Epidermal melanocyte (primary cell): ENCODE measurements around the gene EIF3K.

Experiments
- DNase-seq: peaks from one replicate; pipeline ENCODE4 v3.0.0; 2011; ENCODE audit warnings: low spot score; ENCODE audit not compliant: insufficient read length

Gene EIF3K

DNA sequence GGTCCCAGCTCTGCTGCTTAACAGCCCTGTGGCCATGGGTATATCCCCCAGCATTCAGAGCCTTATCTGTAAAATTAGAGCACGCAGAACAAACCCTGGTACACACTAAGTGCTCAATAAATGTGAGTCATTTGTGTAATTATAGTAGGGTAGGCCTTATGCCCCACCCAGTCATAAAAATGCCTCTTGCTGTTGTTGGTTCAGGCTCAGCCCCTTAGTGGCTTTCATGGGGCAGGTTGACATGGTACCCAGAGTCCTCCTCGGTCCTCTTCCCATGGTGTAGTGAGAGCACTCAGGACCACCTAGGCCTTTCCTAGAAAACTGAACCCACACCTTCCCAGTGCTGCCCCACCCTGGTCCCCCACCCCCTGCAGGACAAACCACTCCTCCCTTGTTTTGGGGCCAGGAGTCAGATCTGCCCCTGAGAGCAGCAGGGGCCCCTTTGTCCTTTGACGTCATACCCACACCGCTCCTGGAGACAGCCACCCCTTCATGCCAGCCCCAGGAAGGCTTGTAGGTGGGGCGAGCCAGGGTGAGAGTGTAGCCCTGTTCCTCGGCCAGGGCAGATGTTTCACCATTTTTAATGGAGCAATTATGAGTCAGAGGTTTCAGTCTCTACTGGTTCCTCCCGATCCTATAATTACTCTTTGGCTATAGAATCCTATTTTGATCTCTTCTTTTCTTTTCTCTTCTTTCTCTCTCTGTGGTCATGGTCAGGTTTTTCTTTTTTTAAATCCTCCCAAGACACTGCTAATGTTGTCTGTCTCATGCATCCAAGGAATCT lies 65.3 kb downstream of the EIF3K start:
- DNase-seq: no peak

DNA sequence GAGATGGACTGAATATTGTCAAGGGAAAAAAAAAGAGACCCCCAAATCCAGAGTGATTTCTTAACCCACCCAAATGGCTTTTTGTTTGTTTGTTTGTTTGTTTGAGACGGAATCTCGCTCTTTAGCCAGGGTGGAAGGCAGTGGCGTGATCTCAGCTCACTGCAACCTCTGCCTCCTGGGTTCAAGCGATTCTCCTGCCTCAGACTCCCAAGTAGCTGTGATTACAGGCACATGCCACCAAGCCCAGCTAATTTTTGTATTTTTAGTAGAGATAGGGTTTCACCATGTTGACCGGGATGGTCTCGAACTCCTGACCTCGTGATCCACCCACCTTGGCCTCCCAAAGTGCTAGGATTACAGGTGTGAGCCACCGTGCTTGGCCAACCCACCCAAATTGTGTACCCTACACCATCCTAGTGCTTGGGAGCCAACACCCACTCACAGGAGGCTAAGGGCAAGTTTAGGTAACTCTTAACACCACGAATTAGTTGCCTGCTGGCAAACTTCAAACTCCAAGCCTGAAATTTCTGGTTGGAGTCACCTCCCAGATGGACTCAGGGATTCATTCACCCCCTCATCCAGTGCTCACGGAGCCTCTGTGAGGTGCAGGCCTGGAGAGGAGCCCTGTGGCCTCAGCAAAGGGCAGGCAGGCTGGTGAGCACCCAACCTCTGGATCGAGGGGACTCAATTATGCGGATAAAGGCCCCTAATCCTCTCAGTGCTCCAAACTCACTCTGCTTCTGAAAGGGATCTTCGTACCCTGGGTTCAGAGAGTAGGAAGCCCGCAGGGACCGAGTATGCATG lies 66.1 kb downstream of the EIF3K start:
- no peak for DNase-seq

DNA sequence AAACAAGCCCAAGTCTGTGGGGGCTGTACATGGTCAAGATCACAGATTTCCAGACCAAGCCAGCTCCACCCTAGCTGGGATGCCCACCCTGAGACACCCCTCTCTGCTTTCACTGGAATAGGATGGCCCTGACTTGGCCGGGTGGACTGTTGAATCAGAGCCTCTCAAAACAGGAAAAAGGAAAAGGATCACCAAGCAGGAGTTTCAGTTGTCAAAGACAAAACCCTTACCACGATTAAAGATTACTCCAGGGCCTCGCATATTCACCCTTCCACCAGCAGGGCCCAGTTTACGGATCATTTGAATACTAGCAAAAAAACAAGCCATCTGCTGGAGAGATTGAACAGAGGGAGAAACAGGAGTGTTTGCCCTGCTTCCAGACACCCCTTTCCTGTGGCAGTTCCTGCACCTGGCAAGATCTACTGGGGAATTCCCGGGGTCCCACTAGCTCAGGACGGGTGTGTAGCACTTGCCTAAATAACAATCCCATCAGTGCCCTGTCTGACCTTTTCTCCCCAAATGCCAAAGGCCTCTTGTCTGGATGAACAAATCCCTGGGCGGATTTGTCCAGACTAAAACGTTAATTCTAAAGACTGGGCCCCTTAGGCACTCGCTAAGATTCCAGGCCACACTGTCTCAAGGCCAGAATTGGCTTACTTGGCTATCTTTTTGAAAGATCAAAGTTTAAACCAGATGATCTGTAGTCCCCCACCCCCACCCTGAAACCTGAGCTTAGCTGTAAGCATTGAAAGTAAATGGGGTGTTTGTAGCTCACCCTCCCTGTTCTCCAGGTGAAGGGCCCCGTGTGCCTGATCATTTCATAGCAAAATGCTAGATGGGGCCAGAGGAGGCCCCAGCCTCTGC lies 66.9 kb downstream of the EIF3K start:
- DNase-seq: no peak

DNA sequence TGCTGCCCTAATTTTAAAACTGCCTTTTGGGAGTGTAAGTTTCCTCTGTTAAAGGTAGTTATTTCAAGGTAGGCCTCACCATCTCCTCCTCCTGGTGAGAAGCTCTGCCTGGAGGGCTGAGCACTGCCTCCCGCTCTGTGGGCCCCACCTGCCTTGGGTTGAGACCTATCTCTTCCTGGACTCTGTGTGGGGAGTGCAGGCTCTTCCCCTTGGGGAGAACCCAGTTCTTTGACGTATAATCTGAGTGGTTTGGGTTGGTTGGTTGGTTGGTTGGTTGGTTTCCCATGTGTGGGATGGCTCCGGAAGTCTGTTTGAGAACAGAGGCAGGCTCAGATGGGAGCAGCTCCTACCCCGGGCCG lies 67.5 kb downstream of the EIF3K start:
- no peak for DNase-seq
